ENCODE results near the gene KMT2C.

KMT2C gene

DNA sequence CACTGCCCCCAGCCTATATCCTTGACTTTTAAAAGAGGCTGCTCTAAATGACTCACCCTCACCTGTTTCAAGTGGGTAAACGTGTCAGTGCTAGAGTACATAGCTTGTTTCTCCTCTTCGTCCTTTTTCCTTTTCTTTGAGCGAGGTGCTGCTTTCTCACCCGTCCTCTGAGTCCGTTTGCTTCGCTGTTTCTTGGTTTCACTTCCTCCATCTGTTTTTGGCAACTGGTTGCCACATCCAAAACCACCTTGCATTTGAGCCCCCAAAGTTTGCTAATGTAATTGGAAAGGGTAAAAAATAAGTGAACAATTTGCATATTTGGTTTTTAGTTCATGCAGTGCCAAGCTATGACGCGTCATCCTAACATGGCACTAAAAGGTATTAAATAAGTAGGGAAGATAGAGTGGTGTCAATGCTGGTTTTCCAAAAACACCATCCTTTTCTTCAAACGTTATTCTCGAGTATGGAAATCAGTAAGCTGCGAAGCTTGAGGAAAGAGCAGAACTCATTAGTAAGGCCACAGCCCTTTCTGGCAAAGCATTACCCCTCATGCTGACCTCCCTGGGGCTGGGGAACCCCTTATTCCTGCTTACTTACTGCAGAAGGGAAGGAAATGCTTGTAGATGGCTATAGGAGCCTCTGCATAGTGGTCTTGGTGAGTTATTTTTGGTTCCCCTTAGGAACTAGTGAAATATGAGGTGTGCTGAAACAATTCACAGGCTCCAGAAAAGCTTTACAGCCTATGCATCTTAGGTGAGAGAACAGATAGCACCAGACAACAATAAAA, 276.8 kb downstream of the KMT2C start:
- DNase-seq (ENCODE audit: low spot score), result peak; percentile 68
- TF ChIP-seq, protein P1, sequence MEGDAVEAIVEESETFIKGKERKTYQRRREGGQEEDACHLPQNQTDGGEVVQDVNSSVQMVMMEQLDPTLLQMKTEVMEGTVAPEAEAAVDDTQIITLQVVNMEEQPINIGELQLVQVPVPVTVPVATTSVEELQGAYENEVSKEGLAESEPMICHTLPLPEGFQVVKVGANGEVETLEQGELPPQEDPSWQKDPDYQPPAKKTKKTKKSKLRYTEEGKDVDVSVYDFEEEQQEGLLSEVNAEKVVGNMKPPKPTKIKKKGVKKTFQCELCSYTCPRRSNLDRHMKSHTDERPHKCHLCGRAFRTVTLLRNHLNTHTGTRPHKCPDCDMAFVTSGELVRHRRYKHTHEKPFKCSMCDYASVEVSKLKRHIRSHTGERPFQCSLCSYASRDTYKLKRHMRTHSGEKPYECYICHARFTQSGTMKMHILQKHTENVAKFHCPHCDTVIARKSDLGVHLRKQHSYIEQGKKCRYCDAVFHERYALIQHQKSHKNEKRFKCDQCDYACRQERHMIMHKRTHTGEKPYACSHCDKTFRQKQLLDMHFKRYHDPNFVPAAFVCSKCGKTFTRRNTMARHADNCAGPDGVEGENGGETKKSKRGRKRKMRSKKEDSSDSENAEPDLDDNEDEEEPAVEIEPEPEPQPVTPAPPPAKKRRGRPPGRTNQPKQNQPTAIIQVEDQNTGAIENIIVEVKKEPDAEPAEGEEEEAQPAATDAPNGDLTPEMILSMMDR (IDR thresholded peaks at IDR 0.05; ENCODE audit: extremely low read depth, missing control alignments), result no peak

DNA sequence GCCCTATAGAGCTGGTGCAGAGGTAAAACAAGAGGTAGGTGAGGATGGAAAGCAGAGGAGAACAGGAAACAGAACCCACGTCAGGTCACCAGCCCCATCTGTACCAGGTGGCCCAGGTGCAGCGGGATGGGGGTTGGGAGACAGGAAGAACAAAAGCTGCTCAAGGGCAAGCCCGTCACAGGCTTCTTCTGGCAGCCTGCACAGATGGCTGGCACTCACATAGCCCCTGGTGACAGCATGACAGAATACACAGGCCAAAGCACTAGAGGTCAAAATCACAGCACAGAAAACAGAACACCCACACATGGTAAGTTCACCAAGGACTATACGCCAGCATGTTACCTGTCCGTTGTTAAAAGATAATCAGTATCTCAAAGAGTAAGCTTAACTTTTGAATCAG, 283.5 kb downstream of the KMT2C start:
- no peak for DNase-seq (ENCODE audit: low spot score)
- TF ChIP-seq, protein P1 (IDR thresholded peaks at IDR 0.05; ENCODE audit: extremely low read depth, missing control alignments), result no peak

DNA sequence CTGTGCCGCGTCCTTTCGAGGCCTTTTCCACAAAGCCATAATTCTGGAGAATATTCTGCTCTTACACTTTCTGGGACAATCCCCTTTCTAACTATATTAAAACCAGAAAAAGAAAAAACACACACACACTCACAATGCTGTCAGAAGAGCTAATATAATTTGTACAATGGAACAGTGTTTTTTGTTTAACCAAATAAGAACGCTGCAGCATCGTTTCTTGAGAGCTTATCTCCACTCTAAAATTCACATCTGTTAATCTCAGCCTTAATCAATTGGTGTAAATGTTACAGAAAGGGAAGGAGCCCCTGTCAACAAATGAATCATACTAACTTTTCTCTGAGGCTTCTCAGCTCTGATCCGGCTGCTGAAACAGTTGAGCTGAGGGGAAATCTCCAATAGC, 286.4 kb downstream of the KMT2C start:
- TF ChIP-seq, protein P1 (IDR thresholded peaks at IDR 0.05; ENCODE audit: extremely low read depth, missing control alignments), result no peak
- no peak for DNase-seq (ENCODE audit: low spot score)

DNA sequence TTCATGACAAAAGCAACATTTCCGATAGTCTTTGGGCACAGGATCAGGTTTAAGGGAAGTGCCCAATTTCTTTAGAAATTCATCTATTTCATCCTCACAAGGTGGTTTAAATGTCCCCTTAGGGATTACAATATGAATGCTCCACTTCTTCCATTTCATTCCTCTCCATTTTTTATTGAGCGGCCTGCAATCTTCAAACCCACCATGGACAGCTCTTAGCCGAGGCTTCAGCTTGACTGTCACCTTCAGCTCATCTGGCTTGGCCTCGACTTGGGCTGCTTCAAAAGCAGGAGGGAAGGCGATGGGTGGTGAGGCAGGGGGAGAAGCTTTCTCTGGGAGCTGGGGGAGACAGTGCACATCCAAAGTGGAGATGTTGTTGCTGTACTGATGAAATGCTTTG, 287.1 kb downstream of the KMT2C start:
- TF ChIP-seq, protein P1 (IDR thresholded peaks at IDR 0.05; ENCODE audit: extremely low read depth, missing control alignments), result no peak
- DNase-seq (ENCODE audit: low spot score), result no peak

DNA sequence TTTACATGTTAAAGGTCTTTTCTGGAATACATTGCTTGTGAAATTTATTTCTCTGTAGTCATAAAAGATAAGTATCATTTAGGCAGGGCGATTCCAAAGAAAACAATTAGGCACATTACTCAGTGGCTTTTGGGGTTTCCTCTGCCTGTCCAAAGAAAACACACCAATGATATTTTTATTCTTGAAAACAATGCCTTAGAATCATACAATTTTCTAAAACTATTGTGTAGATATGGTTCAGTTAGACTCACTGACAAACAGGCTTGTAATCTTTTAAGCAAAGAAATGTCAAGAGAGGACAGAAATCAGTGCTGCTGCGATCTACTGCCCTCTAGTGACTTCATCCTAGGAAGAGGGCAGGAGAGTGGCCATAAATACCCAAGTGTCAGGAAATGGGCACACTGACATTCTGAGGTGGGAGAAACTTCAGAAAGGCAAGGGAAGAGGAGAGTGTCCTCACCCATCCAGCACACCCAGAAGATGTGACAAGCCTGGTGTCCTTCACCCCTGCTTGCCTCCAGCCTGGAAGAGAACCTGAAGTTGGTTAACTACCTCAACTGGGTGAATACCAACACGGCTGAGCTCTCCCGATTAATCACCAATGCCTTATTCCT, 289.8 kb downstream of the KMT2C start:
- TF ChIP-seq, protein P1 (IDR thresholded peaks at IDR 0.05; ENCODE audit: extremely low read depth, missing control alignments), result no peak
- DNase-seq (ENCODE audit: low spot score), result no peak

DNA sequence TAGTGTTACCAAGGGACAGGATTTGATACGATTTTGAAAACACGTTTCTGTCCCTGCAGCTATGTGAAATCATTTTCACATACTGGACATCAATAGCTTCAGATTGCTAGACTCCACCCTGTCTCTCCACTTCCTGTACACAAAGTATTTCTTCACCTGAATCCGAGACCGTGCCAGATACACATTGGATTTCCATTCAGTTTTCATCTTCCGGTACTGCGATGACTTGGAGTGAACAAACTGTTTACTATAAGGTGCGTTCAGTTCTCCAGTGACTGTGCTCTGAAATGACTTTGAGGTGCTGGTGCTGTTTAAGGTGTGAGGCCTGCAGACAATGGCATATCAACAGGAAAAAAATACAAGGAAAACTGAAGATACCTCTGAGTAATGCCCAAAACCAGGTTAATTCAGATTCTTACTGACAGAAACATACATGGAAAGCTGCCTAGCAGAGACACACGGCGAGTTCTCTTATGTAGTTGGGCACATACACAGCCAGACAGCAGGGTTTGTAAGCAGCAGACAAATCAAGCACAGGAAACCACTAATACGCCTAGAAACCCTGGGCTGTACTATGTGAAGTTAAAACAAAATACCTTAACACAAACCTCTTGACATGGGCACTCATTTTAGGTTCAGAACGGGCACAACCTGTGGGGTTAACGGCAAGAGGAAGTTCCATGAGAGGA, 291.1 kb downstream of the KMT2C start:
- TF ChIP-seq, protein P1 (IDR thresholded peaks at IDR 0.05; ENCODE audit: extremely low read depth, missing control alignments), result no peak
- no peak for DNase-seq (ENCODE audit: low spot score)

All from GM20000 (cell line).